H1 (cell line): ENCODE data around the gene SPDYA. TPM values are rescaled to one million over a fixed set of nuclear protein-coding genes. Genes with fewer than 3 reads are reported as not detected.

Experiments used
- CTCF ChIA-PET: fragments of 300-600 bp; sonication (Branson Sonifier 250); formaldehyde crosslinking; loops from one replicate; lab custom pipeline; 2021; ENCODE audit not compliant: partially characterized antibody; lab: Charles Lee
- POLR2A ChIA-PET: fragments of 300-600 bp; sonication (Branson Sonifier 250); formaldehyde crosslinking; loops from one replicate; lab custom pipeline; 2021; ENCODE audit warnings: inconsistent platforms; ENCODE audit not compliant: partially characterized antibody; lab: Charles Lee
- DNase-seq, 2 experiments: peaks; one replicate each; pipeline versions ENCODE4 v3.0.0 to v3.0.0-alpha.2; 2010 to 2022; ENCODE audit warnings: low spot score in 2 of 2, low read depth in 1 of 2, mixed read lengths in 1 of 2
- FAIRE-seq: peaks from 2 replicates; lab custom pipeline; 2011; peaks lifted over from hg19 to GRCh38; lab: Jason Lieb, UNC
- H2AFZ ChIP-seq: 2 replicates; pipeline ENCODE4 v1.8.1; 2012; ENCODE audit warnings: low read length, inconsistent platforms
- H2AK5ac ChIP-seq: 2 replicates; pipeline ENCODE4 v1.6.1; 2013; ENCODE audit warnings: low read depth, low read length
- H2BK120ac ChIP-seq: replicated peaks from 2 replicates; pipeline ENCODE3; 2013; ENCODE audit warnings: low read depth, low read length, inconsistent platforms
- H2BK12ac ChIP-seq: 2 replicates; pipeline ENCODE4 v1.6.1; 2013; ENCODE audit warnings: low read depth, low read length
- H2BK15ac ChIP-seq: 2 replicates; pipeline ENCODE4 v1.6.1; 2013; ENCODE audit warnings: low read length
- H2BK20ac ChIP-seq: 2 replicates; pipeline ENCODE4 v1.6.1; 2013; ENCODE audit warnings: low read length
- H2BK5ac ChIP-seq: 2 replicates; pipeline ENCODE4 v1.6.1; 2013; ENCODE audit warnings: low read depth, low read length
- H3K14ac ChIP-seq: 2 replicates; pipeline ENCODE4 v1.6.1; 2013; ENCODE audit warnings: inconsistent platforms; ENCODE audit not compliant: insufficient read length
- H3K18ac ChIP-seq: 2 replicates; pipeline ENCODE4 v1.6.1; 2013; ENCODE audit warnings: low read length; ENCODE audit errors: extremely low read depth
- H3K23ac ChIP-seq: 2 replicates; pipeline ENCODE4 v1.6.1; 2013; ENCODE audit warnings: inconsistent platforms; ENCODE audit not compliant: insufficient read length
- H3K23me2 ChIP-seq: 2 replicates; pipeline ENCODE4 v1.6.1; 2013; ENCODE audit warnings: low read depth, low read length
- H3K27ac ChIP-seq: 2 replicates; pipeline ENCODE4 v1.6.1; 2011; ENCODE audit warnings: low read depth, low read length, inconsistent platforms
- H3K27me3 ChIP-seq, 4 experiments: replicated peaks in 1 of 4; 1 replicate in 1 of 4; 2 replicates in 3 of 4; pipeline versions ENCODE4 v1.6.1 to v1.8.1; 2011 to 2013; ENCODE audit warnings: low read length in 3 of 4, mild to moderate bottlenecking in 3 of 4, inconsistent platforms in 2 of 4, mixed read lengths in 2 of 4, moderate library complexity in 1 of 4; ENCODE audit not compliant: control insufficient read depth in 3 of 4, insufficient read depth in 3 of 4; ENCODE audit errors: extremely low read depth in 1 of 4
- H3K36me3 ChIP-seq, 4 experiments: 2 replicates each; pipeline versions ENCODE4 v1.6.1 to v1.8.1; 2011 to 2013; ENCODE audit warnings: mild to moderate bottlenecking in 4 of 4, low read length in 3 of 4, moderate library complexity in 2 of 4, control low read depth in 1 of 4, inconsistent platforms in 1 of 4; ENCODE audit not compliant: insufficient read depth in 4 of 4, control insufficient read depth in 2 of 4
- H3K4ac ChIP-seq: replicated peaks from 2 replicates; pipeline ENCODE3; 2013; ENCODE audit warnings: low read length, low read depth, mixed read lengths, inconsistent platforms; ENCODE audit not compliant: insufficient read length
- H3K4me1 ChIP-seq, 4 experiments: replicated peaks in 1 of 4; 1 replicate in 1 of 4; 2 replicates in 3 of 4; pipeline versions ENCODE4 v1.6.1 to v1.8.1; 2011 to 2013; ENCODE audit warnings: low read length in 3 of 4, inconsistent platforms in 2 of 4, mixed read lengths in 1 of 4; ENCODE audit not compliant: insufficient read depth in 4 of 4, control insufficient read depth in 3 of 4
- H3K4me2 ChIP-seq, 2 experiments: 2 replicates each; pipeline versions ENCODE4 v1.6.1 to v1.8.1; 2011 to 2013; ENCODE audit warnings: low read depth in 2 of 2, low read length in 2 of 2, control low read depth in 1 of 2, inconsistent platforms in 1 of 2, mild to moderate bottlenecking in 1 of 2; ENCODE audit not compliant: insufficient read depth in 1 of 2
- H3K4me3 ChIP-seq, 4 experiments: fragments of 200-600, 300-600 bp in 1 of 4; sonication (generic), shearing (Covaris generic), sonication (Bioruptor Twin) in 1 of 4; 2 replicates each; pipeline versions ENCODE4 v1.5.1 to v1.8.1; 2011 to 2016; ENCODE audit warnings: low read length in 4 of 4, low read depth in 3 of 4, control low read depth in 2 of 4, inconsistent platforms in 2 of 4, mild to moderate bottlenecking in 2 of 4, mixed read lengths in 1 of 4, moderate library complexity in 1 of 4; ENCODE audit not compliant: insufficient read depth in 2 of 4; ENCODE audit errors: extremely low read depth in 1 of 4
- H3K56ac ChIP-seq: replicated peaks from 2 replicates; pipeline ENCODE3; 2013; ENCODE audit warnings: low read depth, mild to moderate bottlenecking, mixed read lengths, low read length, inconsistent platforms; ENCODE audit not compliant: insufficient read length
- H3K79me1 ChIP-seq: 2 replicates; pipeline ENCODE4 v1.6.1; 2013; ENCODE audit warnings: low read depth, low read length, control low read depth
- H3K79me2 ChIP-seq, 2 experiments: 2 replicates each; pipeline versions ENCODE4 v1.6.1 to v1.8.1; 2012 to 2013; ENCODE audit warnings: low read length in 2 of 2, mild to moderate bottlenecking in 2 of 2, inconsistent platforms in 1 of 2; ENCODE audit not compliant: insufficient read depth in 2 of 2, control insufficient read depth in 1 of 2
- H3K9ac ChIP-seq, 4 experiments: replicated peaks in 1 of 4; 1 replicate in 1 of 4; 2 replicates in 3 of 4; pipeline versions ENCODE4 v1.6.1 to v1.8.1; 2011 to 2013; ENCODE audit warnings: low read depth in 3 of 4, low read length in 3 of 4, control low read depth in 2 of 4, mild to moderate bottlenecking in 2 of 4, moderate library complexity in 2 of 4, inconsistent platforms in 1 of 4; ENCODE audit errors: extremely low read depth in 1 of 4
- H3K9me3 ChIP-seq, 2 experiments: 2 replicates each; pipeline versions ENCODE4 v1.6.1 to v1.8.1; 2012 to 2013; ENCODE audit warnings: mild to moderate bottlenecking in 2 of 2, moderate library complexity in 2 of 2, control low read depth in 1 of 2, inconsistent platforms in 1 of 2, low read depth in 1 of 2, low read length in 1 of 2, mixed read lengths in 1 of 2; ENCODE audit not compliant: insufficient read depth in 2 of 2
- H4K20me1 ChIP-seq, 2 experiments: replicated peaks in 1 of 2; 2 replicates each; pipeline versions ENCODE3 to v1.8.1; 2011 to 2013; ENCODE audit warnings: inconsistent platforms in 2 of 2, low read length in 2 of 2, mild to moderate bottlenecking in 1 of 2; ENCODE audit not compliant: insufficient read depth in 2 of 2, control insufficient read depth in 1 of 2
- H4K5ac ChIP-seq: 2 replicates; pipeline ENCODE4 v1.6.1; 2013; ENCODE audit warnings: low read length, low read depth, mixed read lengths, inconsistent platforms; ENCODE audit not compliant: insufficient read length
- H4K8ac ChIP-seq: 2 replicates; pipeline ENCODE4 v1.8.0; 2013; ENCODE audit warnings: mild to moderate bottlenecking, moderate library complexity, low read length, inconsistent platforms; ENCODE audit not compliant: insufficient read depth; ENCODE audit errors: extremely low read depth
- H4K91ac ChIP-seq: replicated peaks from 2 replicates; pipeline ENCODE3; 2013; ENCODE audit warnings: low read length, mixed read lengths, inconsistent platforms; ENCODE audit not compliant: insufficient read length
- BCL11A ChIP-seq, 2 experiments: IDR thresholded peaks; one replicate each; pipeline ENCODE4 v1.6.1; 2011; ENCODE audit warnings: low read depth in 2 of 2, low read length in 2 of 2, mild to moderate bottlenecking in 2 of 2
- CBX5 ChIP-seq: fragments of 300-800, 300-1000 bp; sonication (generic); IDR thresholded peaks from 2 replicates; pipeline ENCODE4 v1.7.1; 2016; ENCODE audit warnings: antibody characterized with exemption, low read length, low read depth
- EP300 ChIP-seq, 2 experiments: IDR thresholded peaks; 1 replicate in 1 of 2; 2 replicates in 1 of 2; pipeline ENCODE4 v1.6.1; 2011 to 2012; ENCODE audit warnings: low read depth in 2 of 2, low read length in 2 of 2, mild to moderate bottlenecking in 2 of 2, borderline replicate concordance in 1 of 2, inconsistent platforms in 1 of 2, moderate library complexity in 1 of 2
- GABPA ChIP-seq: IDR thresholded peaks from 2 replicates; pipeline ENCODE4 v1.6.1; 2011; ENCODE audit warnings: mild to moderate bottlenecking, low read length, moderate library complexity, borderline replicate concordance; ENCODE audit not compliant: insufficient read depth
- HDAC2 ChIP-seq, 2 experiments: fragments of 300-600 bp in 1 of 2; sonication (generic) in 1 of 2; IDR thresholded peaks; 2 replicates each; pipeline ENCODE4 v1.6.1; 2011 to 2012; ENCODE audit warnings: low read depth in 2 of 2, low read length in 2 of 2, mild to moderate bottlenecking in 2 of 2, moderate library complexity in 2 of 2, borderline replicate concordance in 1 of 2, inconsistent platforms in 1 of 2
- JUND ChIP-seq: IDR thresholded peaks from 2 replicates; pipeline ENCODE4 v1.6.1; 2011; ENCODE audit warnings: mild to moderate bottlenecking, improper control_type of control experiment, low read length
- RNF2 ChIP-seq: fragments of 200-900, 300-1000 bp; sonication (generic); IDR thresholded peaks from 2 replicates; pipeline ENCODE4 v1.7.1; 2016; ENCODE audit warnings: borderline replicate concordance, low read depth, mild to moderate bottlenecking, antibody characterized with exemption, low read length; ENCODE audit not compliant: poor library complexity, severe bottlenecking; ENCODE audit errors: missing control alignments
- SIN3A ChIP-seq, 2 experiments: IDR thresholded peaks in 1 of 2; conservative IDR thresholded peaks in 1 of 2; 2 replicates each; pipeline ENCODE4 v1.6.1; 2011 to 2012; ENCODE audit warnings: low read length in 2 of 2, improper control_type of control experiment in 1 of 2, low read depth in 1 of 2, mild to moderate bottlenecking in 1 of 2
- SP2 ChIP-seq: IDR thresholded peaks from 2 replicates; pipeline ENCODE4 v1.6.1; 2012; ENCODE audit warnings: mild to moderate bottlenecking, low read length, inconsistent platforms
- SP4 ChIP-seq: IDR thresholded peaks from 2 replicates; pipeline ENCODE4 v1.6.1; 2012; ENCODE audit warnings: low read length, inconsistent platforms
- TBP ChIP-seq: IDR thresholded peaks from 2 replicates; pipeline ENCODE4 v1.6.1; 2011; ENCODE audit warnings: low read depth, low read length, improper control_type of control experiment
- USF2 ChIP-seq: IDR thresholded peaks from 2 replicates; pipeline ENCODE4 v1.6.1; 2011; ENCODE audit warnings: low read length, improper control_type of control experiment
- WGBS, 2 experiments: shearing (Covaris generic) in 1 of 2; methylation state at CpG; one replicate each; pipeline versions ENCODE4 v1.1.6 to v1.1.7; 2013 to 2015; ENCODE audit warnings: low lambda C conversion rate in 2 of 2, mixed read lengths in 2 of 2, inconsistent platforms in 1 of 2, low coverage in 1 of 2, missing lambda C conversion rate in 1 of 2; ENCODE audit not compliant: insufficient replicate concordance in 2 of 2, insufficient coverage in 1 of 2, insufficient read length in 1 of 2; ENCODE audit errors: extremely low coverage in 1 of 2, missing lambda C conversion rate in 1 of 2; 5-methylcytosine and 5-hydroxymethylcytosine counted together
- polyA plus RNA-seq, 7 experiments: library from polyadenylated mRNA; depleted of rRNA in 3 of 7; stranded (reverse) in 5 of 7; unstranded in 2 of 7; fragments of >200 nt in 5 of 7; fragments of 200-250 nt in 2 of 7; gene quantifications; 1 replicate in 5 of 7; 2 replicates in 1 of 7; 4 replicates in 1 of 7; pipeline versions ENCODE4 v1.2.1 to v1.2.3, GENCODE V29; 2011 to 2013; ENCODE audit warnings: missing spikeins in 2 of 7, mixed read lengths in 2 of 7
- total RNA-seq: library from RNA; stranded (reverse); fragmentation: NEBNext Ultra II Directional; extraction: Animal tissue kit (Norgen Biotek cat#: 25700); gene quantifications from 2 replicates; pipeline ENCODE4 v1.2.1, GENCODE V29; 2021

Gene SPDYA
- total and polyA plus RNA-seq, 2 of the 8 experiments (the other 6 are each of a cell fraction or from before 2014, with no cell fraction given): 0.12 to 0.35 TPM

- CTCF ChIA-PET: no interaction called here
- no peak overlapping the region for H2BK120ac ChIP-seq
- POLR2A ChIA-PET: interaction anchor here (0.7 kb wide), 1 partner anchor 8 kb away, joined by 3 read pairs; no protein-coding TSS in a partner anchor
- TF ChIP-seq SP2 (no peak), JUND (no peak), SIN3A (conservative IDR thresholded peaks at IDR 0.05 in 1 of 2, IDR thresholded peaks at IDR 0.05 in 1 of 2; ENCODE audit: low read depth in 1 of 2, low read length in 2 of 2) (no peak), RNF2 (no peak), BCL11A (IDR thresholded peaks at IDR 0.05; ENCODE audit: low read depth in 2 of 2, low read length in 2 of 2) (no peak), USF2 (no peak), HDAC2 (IDR thresholded peaks at IDR 0.05; ENCODE audit: borderline replicate concordance in 1 of 2, low read depth in 2 of 2, low read length in 2 of 2) (no peak), CBX5 (no peak), EP300 (IDR thresholded peaks at IDR 0.05; ENCODE audit: borderline replicate concordance in 1 of 2, low read depth in 2 of 2, low read length in 2 of 2) (no peak), SP4 (no peak), TBP (no peak), GABPA (no peak)
Measured at GRCh38 chr2:28818053-28818452, 7.4 kb downstream of the SPDYA start.

More at GRCh38 chr2:28818053-28818452, 7.4 kb downstream of the SPDYA start:
- Histone ChIP-seq H3K27ac (no peak overlapping the region), H2BK15ac (no peak overlapping the region), H3K14ac (no peak overlapping the region), H3K4me3 (no peak overlapping the region), H3K79me2 (no peaks in the 10 kb centered on the region), H2BK12ac (no peak overlapping the region), H2AK5ac (no peak overlapping the region), H4K5ac (no peak overlapping the region), H3K79me1 (no peaks in the 10 kb centered on the region), H3K9me3 (no peaks in the 10 kb centered on the region), H2BK5ac (no peak overlapping the region), H2BK20ac (no peak overlapping the region), H3K9ac (no peak overlapping the region), H3K18ac (no peak overlapping the region), H3K27me3 (no peaks in the 10 kb centered on the region), H3K23ac (no peak overlapping the region), H3K23me2 (no peaks in the 10 kb centered on the region; the same call in 1 of the 2 replicates), H3K4me1 (no peaks in the 10 kb centered on the region), H4K20me1 (no peaks in the 10 kb centered on the region), H3K4me2 (no peak overlapping the region), H4K8ac (no peak overlapping the region), H4K91ac (no peak overlapping the region), H2AFZ (no peak overlapping the region), H3K56ac (no peak overlapping the region), H3K4ac (no peak overlapping the region), H3K36me3 (no peaks in the 10 kb centered on the region)
- no peak for DNase-seq
- WGBS, 2 experiments: 90% methylated on average over 3 of the region's 3 CpGs; no CpG with 5 or more reads in 1 of the 2 experiments
- FAIRE-seq: no peak
